ENCODE measurements around the gene MARCHF2.
"Not testable (repeated sequence)": the region's sequence is repeated elsewhere in the genome, so short reads cannot be mapped to it uniquely, and the experiment has no call there.

The MARCHF2 gene

GRCh38 chr19:8387688-8388611 lies 25.2 kb upstream of the MARCHF2 start:
- DNase-seq: no peak

GRCh38 chr19:8388612-8388958 lies 24.5 kb upstream of the MARCHF2 start:
- DNase-seq: no peak

GRCh38 chr19:8389891-8390616 lies 23.1 kb upstream of the MARCHF2 start, which contains the start of gene RAB11B:
TSS of gene RAB11B (plus strand) at chr19:8390360. CDS start at chr19:8390417, 57 bp downstream.
- peak; percentile 100 for DNase-seq

DNA sequence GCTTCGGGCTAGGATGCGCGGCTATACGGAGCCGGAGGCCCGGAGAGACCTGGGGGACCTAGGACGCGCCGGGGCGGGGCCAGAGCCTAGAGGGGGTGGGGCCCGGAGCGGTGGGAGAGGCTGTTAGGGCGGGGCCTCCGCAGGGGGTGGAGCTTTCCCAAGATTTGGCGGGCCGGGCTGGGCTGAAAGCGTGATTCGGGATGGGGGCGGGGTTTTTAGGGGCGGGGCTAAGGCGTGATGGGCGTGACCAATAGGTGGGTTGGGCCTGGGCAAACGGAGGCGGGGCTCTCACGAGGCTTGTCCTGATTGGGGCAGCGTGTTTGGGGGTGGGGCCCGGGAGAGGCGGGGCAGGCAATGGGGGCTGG lies 22.5 kb upstream of the MARCHF2 start:
- peak; percentile 80 for DNase-seq

DNA sequence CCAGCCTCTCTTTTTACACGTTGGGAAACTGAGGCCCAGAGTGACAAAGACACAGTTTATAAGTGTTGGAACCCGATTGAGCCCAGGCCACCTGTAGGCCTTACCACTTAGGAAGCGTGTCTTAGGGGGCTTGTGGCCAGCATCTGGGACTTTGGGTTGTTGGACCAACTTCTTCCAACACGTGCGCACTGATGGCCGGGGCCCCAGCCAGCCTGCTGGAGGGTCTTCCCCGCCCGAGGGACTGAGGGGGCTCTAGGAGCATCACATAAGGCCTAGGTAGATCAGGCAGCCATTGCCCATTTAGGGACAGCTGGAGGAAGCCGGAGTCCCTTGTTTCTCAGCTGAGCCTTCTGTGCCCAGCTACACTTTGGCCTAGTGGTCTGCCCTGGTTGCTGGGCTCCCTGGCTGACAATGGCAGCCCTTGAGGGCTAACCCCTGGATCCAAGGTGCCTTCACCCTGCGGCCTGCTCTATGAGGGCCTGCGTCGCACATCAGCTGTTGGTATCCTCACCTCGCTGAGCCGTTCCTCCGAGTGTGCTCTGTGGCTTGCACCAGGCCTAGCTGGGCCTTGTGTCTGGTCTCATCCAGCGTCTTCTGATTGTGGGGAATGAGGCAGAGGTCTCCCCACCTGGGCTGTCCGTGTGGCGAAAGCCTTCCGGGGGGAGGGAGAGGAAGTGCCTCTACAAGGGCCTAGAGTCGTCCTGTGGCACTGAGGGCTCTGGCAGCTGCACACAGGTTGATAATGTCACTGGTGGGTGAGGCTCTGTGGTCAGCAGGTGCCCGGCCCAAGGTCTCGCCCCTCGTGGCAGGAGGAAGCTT lies 21.7 kb upstream of the MARCHF2 start:
- no peak for DNase-seq

DNA sequence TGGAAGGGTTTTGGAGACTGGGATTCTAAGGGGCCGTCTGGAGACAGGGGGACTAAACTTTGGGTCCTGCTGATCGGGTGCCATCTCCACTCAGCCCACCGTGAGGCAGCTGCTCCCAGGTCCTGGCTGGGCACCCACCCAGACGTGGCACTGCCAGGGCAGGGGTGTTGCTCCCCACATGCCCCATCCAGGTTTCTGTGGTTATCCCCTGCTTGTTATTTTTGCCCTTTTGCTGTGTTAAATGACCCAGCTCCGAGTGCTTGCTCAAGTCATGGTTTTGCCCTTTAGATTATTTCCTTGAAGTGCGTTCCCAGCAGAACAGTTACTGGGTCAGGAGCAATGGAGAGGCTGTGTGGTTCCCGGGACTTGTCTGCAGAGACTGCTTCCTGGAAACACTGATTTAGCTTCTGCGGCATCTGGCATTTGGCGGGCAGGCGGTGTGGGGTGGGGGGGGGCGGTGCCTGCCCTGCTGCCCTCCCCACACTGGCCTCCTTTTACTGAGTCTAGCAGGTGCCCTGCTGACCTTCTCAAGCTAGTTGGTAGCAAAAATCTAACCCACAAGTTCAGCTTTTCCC lies 21.0 kb upstream of the MARCHF2 start:
- no peak for DNase-seq

- DNase-seq: no peak
These were observed 19.8 kb upstream of the MARCHF2 start for GRCh38 chr19:8393192-8393870.

- DNase-seq: no peak
These were observed 19.2 kb upstream of the MARCHF2 start for GRCh38 chr19:8393871-8394250.

DNA sequence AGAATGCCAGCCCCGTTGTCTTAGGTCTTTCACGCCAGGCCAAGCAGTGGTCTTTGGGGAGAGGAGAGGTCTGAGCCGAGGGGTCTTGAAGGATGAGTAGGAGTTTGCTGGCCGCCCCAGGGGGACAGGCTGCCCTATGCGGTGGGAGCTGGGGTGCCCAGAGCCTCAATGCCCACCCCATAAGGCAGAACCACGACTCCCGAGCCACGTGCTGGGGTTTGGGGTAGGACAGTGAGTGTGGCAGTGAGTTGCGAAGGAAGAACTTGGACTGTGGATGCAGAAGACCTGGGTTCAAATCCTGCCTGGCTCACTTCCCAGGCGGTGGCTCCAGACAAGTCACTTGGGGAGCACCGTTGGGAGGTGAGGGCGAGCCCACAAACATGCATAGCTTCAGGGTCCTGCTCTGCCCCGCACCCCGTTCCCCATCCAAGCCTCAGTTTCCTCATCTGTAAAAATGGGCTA lies 17.5 kb upstream of the MARCHF2 start:
- no peak for DNase-seq

DNA sequence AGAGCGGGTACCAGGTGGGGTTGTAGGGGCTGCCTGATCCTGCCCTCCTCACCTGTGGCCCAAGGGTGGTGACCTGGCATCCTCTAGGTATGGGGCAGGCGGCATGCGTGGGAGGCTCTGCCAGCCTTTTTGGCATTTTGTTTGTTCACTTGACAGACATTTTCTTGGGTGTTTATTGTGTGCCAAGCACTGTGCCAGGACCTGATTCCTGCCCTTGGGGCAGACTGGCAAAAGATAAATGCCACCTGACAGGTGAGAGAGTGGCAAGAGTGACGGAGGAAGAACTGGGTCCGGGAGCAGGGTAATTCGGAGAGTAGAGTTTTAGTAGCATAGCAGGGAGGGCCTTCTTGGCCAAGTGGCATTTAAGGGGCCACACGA lies 16.9 kb upstream of the MARCHF2 start:
- no peak for DNase-seq

DNA sequence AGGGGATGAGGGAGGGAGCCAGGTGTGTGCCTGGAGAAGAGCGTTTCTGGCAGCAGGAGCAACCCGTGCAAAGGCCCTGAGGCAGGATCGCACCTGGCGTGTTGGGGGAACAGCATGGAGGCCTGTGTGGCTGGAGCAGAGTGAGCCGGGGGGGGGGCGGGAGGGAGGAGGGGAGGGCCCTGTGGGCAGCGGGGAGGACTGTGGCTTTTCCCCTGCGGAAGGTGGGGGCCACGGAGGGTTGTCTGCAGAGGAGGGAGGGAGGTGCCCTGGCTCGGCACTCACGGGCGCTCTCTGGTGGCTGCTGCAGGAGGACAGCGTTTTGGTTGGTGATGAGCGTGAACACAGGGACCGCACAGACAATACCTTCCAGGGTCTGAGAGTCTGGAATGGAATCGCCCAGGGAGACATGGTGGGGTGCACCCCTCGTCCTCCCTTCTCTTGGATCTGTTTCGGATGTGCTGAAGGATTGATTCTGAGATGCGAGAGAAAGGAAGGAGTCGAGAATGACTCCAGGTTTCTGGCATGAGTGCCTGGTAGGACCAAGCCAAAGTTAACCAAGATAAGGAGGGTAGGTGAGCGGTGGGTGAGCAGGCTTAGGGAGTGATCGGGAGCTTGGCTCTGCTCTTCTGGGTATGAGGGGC lies 16.4 kb upstream of the MARCHF2 start:
- DNase-seq: no peak

- no peak for DNase-seq
These were observed 15.8 kb upstream of the MARCHF2 start for GRCh38 chr19:8397271-8397670.

- DNase-seq: no peak
These were observed 15.3 kb upstream of the MARCHF2 start for GRCh38 chr19:8397746-8398310.

- DNase-seq: no peak
These were observed 14.8 kb upstream of the MARCHF2 start for GRCh38 chr19:8398311-8398771.

DNA sequence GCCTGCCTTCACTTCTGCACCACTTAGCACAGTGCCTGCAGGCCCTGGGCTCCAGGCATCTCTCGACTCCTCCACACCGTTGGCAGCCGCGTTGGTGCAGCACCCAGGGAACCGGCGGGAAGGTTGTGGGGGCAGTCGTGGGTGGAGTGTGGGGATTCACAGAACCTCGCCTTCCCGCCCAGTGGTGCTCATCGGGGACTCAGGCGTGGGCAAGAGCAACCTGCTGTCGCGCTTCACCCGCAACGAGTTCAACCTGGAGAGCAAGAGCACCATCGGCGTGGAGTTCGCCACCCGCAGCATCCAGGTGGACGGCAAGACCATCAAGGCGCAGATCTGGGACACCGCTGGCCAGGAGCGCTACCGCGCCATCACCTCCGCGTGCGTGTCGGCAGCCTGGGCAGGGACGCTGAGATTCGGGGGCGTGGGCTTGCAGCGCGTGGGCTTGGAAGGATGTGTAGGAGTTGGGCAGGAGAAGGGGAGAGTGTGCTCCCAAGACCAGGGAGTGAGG lies 13.4 kb upstream of the MARCHF2 start:
- no peak for DNase-seq

DNA sequence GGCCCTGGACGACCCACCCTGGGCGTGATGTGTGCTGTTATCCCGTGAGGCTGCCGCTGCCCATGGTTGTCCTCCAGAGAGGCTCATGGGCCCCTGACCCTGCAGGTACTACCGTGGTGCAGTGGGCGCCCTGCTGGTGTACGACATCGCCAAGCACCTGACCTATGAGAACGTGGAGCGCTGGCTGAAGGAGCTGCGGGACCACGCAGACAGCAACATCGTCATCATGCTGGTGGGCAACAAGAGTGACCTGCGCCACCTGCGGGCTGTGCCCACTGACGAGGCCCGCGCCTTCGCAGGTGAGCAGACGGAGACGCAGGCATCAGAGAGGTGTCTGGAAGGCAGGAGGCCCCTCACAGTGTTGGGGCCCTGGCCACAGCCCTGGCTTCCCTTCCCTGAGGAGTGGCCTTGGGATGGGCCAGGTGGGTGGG lies 11.1 kb upstream of the MARCHF2 start:
- DNase-seq: no peak

GRCh38 chr19:8403098-8403819 lies 9.8 kb upstream of the MARCHF2 start:
- no peak for DNase-seq

- DNase-seq: no peak
These were observed 9.3 kb upstream of the MARCHF2 start for GRCh38 chr19:8403820-8404109.

- no peak for DNase-seq
These were observed 8.5 kb upstream of the MARCHF2 start for GRCh38 chr19:8404391-8405151.

DNA sequence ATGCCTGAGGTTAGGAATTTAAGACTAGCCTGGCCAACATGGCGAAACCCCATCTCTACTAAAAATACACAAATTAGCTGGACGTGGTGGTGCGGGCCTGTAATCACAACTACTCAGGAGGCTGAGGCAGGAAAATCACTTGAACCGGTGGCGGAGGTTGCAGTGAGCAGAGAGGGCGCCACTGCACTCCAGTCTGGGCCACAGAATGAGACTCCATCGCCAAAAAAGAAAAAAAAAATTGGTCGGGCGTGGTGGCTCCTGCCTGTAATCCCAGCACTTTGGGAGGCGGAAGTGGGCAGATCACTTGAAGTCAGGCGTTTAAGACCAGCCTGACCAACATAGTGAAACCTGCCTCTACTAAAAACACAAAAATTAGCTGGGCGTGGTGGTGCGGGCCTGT lies 2.4 kb upstream of the MARCHF2 start:
- not testable (repeated sequence) for DNase-seq

Data from NCI-H2171 treated with DMSO at 0.1 percent for 48 hours (cell line).